PFSK-1 (cell line): ENCODE measurements around the gene CEBPA.

Experiments
- FOXP2 ChIP-seq: optimal IDR thresholded peaks from 2 replicates; pipeline ENCODE3; 2011; ENCODE audit warnings: borderline replicate concordance, control low read depth, inconsistent platforms; ENCODE audit not compliant: insufficient read depth; ENCODE audit errors: extremely low read length, extremely low read depth
- POLR2AphosphoS5 ChIP-seq: IDR thresholded peaks from 2 replicates; pipeline ENCODE4 v1.6.1; 2012; ENCODE audit warnings: low read depth, mild to moderate bottlenecking, control low read depth, low read length, moderate library complexity
- SIN3A ChIP-seq: IDR thresholded peaks from 2 replicates; pipeline ENCODE4 v1.6.1; 2012; ENCODE audit warnings: mild to moderate bottlenecking, low read length, moderate library complexity, borderline replicate concordance; ENCODE audit not compliant: insufficient read depth
- TAF1 ChIP-seq: IDR thresholded peaks from 2 replicates; pipeline ENCODE4 v1.6.1; 2012; ENCODE audit warnings: low read length, control low read depth, borderline replicate concordance; ENCODE audit not compliant: insufficient read depth
- TF ChIP-seq, protein P1 (sequence below), 2 experiments: IDR thresholded peaks; 2 replicates each; pipeline versions ENCODE4 v1.6.1 to v1.8.0; 2011 to 2012; ENCODE audit warnings: low read depth in 2 of 2, low read length in 2 of 2, control low read depth in 1 of 2, inconsistent platforms in 1 of 2, mild to moderate bottlenecking in 1 of 2, moderate library complexity in 1 of 2; ENCODE audit not compliant: insufficient read depth in 1 of 2

The CEBPA gene

DNA sequence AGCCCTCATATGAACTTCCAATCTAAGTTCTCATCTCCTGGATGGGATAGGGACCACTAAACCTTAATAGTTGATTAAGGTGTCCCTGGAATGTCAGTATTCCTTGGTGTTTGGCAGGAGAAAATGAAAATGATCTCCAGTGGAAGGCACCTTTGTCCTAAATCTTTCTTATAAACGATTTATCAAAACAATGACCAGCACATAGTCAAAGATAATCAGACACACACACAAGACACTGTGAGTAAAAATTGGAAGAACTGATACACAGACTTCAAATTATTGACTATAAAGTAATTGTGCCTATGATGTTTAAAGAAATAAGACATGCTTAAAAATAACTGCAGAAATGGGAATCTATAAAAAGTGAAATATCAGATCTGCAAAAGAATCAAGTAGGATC is 13.7 kb downstream of the CEBPA start:
- TF ChIP-seq FOXP2 (no peak), SIN3A (no peak), POLR2AphosphoS5 (no peak), TAF1 (no peak)

DNA sequence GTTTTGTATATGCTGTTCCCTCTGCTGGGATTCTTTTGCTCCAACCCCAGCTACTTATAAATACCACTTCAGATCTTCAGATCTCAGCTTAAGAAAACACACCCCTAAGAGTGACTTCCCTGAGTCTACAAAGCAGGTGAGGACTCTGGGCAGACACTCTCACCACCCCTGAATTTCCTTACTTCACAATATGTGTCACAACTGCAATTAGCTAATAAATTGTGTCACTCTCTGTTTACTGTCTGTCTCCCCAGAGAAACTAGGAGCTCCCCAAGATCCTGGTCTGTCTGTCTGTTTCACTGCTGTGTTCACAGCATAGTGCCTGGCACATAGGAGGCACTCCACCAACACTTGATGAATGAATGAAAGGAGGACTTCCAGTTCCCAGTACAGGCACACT is 14.4 kb downstream of the CEBPA start:
- TF ChIP-seq SIN3A (no peak), FOXP2 (no peak), TAF1 (no peak), POLR2AphosphoS5 (no peak)
- TF ChIP-seq, protein P1, sequence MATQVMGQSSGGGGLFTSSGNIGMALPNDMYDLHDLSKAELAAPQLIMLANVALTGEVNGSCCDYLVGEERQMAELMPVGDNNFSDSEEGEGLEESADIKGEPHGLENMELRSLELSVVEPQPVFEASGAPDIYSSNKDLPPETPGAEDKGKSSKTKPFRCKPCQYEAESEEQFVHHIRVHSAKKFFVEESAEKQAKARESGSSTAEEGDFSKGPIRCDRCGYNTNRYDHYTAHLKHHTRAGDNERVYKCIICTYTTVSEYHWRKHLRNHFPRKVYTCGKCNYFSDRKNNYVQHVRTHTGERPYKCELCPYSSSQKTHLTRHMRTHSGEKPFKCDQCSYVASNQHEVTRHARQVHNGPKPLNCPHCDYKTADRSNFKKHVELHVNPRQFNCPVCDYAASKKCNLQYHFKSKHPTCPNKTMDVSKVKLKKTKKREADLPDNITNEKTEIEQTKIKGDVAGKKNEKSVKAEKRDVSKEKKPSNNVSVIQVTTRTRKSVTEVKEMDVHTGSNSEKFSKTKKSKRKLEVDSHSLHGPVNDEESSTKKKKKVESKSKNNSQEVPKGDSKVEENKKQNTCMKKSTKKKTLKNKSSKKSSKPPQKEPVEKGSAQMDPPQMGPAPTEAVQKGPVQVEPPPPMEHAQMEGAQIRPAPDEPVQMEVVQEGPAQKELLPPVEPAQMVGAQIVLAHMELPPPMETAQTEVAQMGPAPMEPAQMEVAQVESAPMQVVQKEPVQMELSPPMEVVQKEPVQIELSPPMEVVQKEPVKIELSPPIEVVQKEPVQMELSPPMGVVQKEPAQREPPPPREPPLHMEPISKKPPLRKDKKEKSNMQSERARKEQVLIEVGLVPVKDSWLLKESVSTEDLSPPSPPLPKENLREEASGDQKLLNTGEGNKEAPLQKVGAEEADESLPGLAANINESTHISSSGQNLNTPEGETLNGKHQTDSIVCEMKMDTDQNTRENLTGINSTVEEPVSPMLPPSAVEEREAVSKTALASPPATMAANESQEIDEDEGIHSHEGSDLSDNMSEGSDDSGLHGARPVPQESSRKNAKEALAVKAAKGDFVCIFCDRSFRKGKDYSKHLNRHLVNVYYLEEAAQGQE (IDR thresholded peaks at IDR 0.05; ENCODE audit: insufficient read depth in 1 of 2, low read depth in 2 of 2, low read length in 2 of 2): no peak

DNA sequence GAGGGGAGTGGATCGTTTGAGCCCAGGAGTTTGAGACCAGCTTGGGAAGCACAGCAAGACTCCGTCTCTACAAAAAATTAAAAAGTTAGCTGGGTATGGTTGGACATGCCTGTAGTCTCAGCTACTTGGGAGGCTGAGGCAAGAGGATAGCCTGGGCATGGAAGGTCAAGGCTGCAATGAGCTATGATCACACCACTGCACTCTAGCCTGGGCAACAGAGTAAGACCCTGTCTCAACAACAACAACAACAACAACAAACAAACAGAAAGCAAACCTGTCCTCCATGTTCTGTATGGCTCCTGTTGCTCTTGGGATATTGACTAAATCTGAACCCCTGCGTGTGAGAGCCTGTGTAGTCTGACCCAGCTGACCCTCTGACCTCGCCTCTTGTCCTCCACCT is 14.9 kb downstream of the CEBPA start:
- TF ChIP-seq TAF1 (no peak), SIN3A (no peak), POLR2AphosphoS5 (no peak), FOXP2 (no peak)
- TF ChIP-seq, protein P1 (IDR thresholded peaks at IDR 0.05; ENCODE audit: insufficient read depth in 1 of 2, low read depth in 2 of 2, low read length in 2 of 2): no peak

DNA sequence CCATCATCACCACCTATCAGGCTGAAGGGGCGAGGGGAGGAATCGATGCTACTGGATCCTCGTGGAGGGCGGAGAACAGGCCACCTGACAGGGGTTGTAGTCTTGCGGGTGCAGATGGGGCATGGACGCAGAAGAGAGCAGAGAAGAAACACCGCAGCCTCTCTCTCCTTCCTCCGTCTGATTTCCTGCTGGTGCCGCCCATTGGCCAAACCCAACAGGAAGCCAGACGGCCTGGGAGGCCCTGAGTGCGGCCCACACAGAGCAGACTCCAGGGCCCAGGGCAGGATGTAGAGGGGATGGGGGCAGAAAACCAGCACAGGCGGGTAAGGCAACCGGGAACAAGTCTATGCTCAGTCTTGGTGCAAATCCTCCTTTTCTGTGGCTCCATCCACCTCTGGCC is 15.4 kb downstream of the CEBPA start:
- TF ChIP-seq, protein P1 (IDR thresholded peaks at IDR 0.05; ENCODE audit: insufficient read depth in 1 of 2, low read depth in 2 of 2, low read length in 2 of 2): no peak

DNA sequence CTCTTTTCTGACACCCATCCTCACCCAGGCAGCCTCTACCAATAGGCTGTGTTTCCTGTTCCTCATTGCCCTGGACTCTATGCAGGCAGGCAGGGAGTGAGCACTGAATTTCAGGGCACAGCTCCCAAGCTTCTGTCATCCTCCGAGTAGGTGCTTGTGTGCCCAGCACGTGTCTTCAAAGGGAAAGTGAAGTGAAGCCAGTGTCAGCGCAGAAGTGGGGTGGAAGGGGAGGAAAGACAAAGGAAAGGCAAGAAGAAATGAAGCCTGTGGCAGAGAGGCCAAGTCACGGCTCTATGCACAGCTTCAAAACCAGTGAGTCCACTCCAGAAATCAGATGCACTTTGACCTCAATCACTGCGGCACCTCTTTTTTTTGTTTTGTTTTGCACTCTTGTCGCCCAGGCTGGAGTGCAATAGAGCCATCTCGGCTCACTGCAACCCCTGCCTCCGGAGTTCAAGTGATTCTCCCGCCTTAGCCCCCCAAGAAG is 16.9 kb downstream of the CEBPA start:
- TF ChIP-seq SIN3A (no peak), POLR2AphosphoS5 (no peak), FOXP2 (no peak), TAF1 (no peak)
- TF ChIP-seq, protein P1 (IDR thresholded peaks at IDR 0.05; ENCODE audit: insufficient read depth in 1 of 2, low read depth in 2 of 2, low read length in 2 of 2): no peak

DNA sequence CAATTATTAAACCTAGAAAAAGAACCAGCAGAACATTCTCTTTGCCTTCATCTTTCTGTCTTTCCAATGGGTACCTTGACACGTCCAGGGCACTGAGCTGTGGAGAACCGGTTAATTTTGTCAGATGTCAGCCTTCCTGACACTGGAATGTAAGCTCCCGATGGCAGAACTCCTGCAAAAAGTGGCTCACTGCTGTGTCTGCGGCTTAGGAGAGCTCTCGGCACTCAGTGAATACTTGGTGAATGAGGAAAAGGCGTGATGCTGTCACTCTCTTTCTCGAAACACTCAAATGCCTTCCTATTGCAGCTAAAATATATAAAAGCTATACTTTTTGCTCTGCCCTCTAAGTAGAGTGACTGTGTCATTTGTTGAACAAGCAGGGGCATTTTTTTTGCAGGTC is 17.6 kb downstream of the CEBPA start:
- TF ChIP-seq TAF1: no peak
- TF ChIP-seq FOXP2: no peak
- TF ChIP-seq POLR2AphosphoS5: no peak
